ENCODE measurements around the gene RPL10. TPM values are rescaled to one million over a fixed set of nuclear protein-coding genes. Genes with fewer than 3 reads are reported as not detected.

The RPL10 gene
- total and polyA plus RNA-seq, 2 of the 13 experiments (the other 11 are each of a cell fraction or from before 2014, with no cell fraction given): 2,381 to 4,713 TPM

GRCh38 chrX:154434394-154435168 is 36.4 kb downstream of the RPL10 start:
- Histone ChIP-seq H3K4me3 (replicated peaks in 1 of 3; ENCODE audit: insufficient read depth in 1 of 3, low read depth in 2 of 3, low read length in 3 of 3) (no peak overlapping the region), H3K36me3 (replicated peaks in 1 of 2; ENCODE audit: control insufficient read depth in 1 of 2, insufficient read depth in 2 of 2, low read length in 2 of 2) (no peaks in the 10 kb centered on the region; a peak in 3 of 5 replicates), H3K4me1 (ENCODE audit: insufficient read depth, low read length) (peaks cover 22% of the 10 kb centered on the region), H2AFZ (ENCODE audit: low read length) (no peak overlapping the region), H3K4me2 (ENCODE audit: low read depth, low read length) (no peak overlapping the region), H4K20me1 (ENCODE audit: insufficient read depth, low read length) (no peaks in the 10 kb centered on the region), H3K9me3 (ENCODE audit: low read length) (no peaks in the 10 kb centered on the region), H3K79me2 (ENCODE audit: insufficient read depth, low read length) (peaks cover 21% of the 10 kb centered on the region), H3K27me3 (ENCODE audit: control insufficient read depth in 1 of 2, insufficient read depth in 2 of 2, low read length in 2 of 2) (no peaks in the 10 kb centered on the region), H3K27ac (ENCODE audit: extremely low read length, insufficient read depth, low read length) (no peak overlapping the region), H3K9ac (ENCODE audit: insufficient read depth, low read depth, low read length) (no peak overlapping the region)
- no TSS peak for BruUV-seq (replicated peaks)
- WGBS (ENCODE audit: low lambda C conversion rate): 100% methylated on average over 1 of the region's 7 CpGs
- intact Hi-C loops (cut with micrococcal nuclease; ENCODE audit: unreplicated experiment) (no loop called here), in situ Hi-C loops (cut with HindIII; ENCODE audit: extremely low pct_ligation_motif_present, low pct_unique_long_range_greater_than_20kb) (no loop called here)
- CTCF ChIA-PET (ENCODE audit: low intra/inter-chr PET ratio, low total read pairs): no interaction called here
- DNase-seq (ENCODE audit: low spot score) (no peak), FAIRE-seq (no peak), ATAC-seq (no peak)
- POLR2A ChIA-PET: no interaction called here
- TF ChIP-seq ZNF343 (CRISPR knock-in tag; IDR thresholded peaks at IDR 0.05) (no peak), SKI (IDR thresholded peaks at IDR 0.05; ENCODE audit: partially characterized antibody) (no peak), ZNF629 (CRISPR knock-in tag; conservative IDR thresholded peaks at IDR 0.05) (peak; percentile 50)

- Histone ChIP-seq H4K20me1 (ENCODE audit: insufficient read depth, low read length) (no peaks in the 10 kb centered on the region), H2AFZ (ENCODE audit: low read length) (no peak overlapping the region), H3K9me3 (ENCODE audit: low read length) (no peaks in the 10 kb centered on the region), H3K36me3 (replicated peaks in 1 of 2; ENCODE audit: control insufficient read depth in 1 of 2, insufficient read depth in 2 of 2, low read length in 2 of 2) (no peaks in the 10 kb centered on the region; a peak in 3 of 5 replicates), H3K4me1 (ENCODE audit: insufficient read depth, low read length) (peaks cover 15% of the 10 kb centered on the region), H3K27ac (ENCODE audit: extremely low read length, insufficient read depth, low read length) (no peak overlapping the region), H3K9ac (ENCODE audit: insufficient read depth, low read depth, low read length) (no peak overlapping the region), H3K4me3 (replicated peaks in 1 of 3; ENCODE audit: insufficient read depth in 1 of 3, low read depth in 2 of 3, low read length in 3 of 3) (no peak overlapping the region), H3K4me2 (ENCODE audit: low read depth, low read length) (no peak overlapping the region), H3K27me3 (ENCODE audit: control insufficient read depth in 1 of 2, insufficient read depth in 2 of 2, low read length in 2 of 2) (no peaks in the 10 kb centered on the region), H3K79me2 (ENCODE audit: insufficient read depth, low read length) (peaks cover 18% of the 10 kb centered on the region)
- WGBS (ENCODE audit: low lambda C conversion rate): 100% methylated on average over 10 of the region's 19 CpGs
- DNase-seq (ENCODE audit: low spot score) (no peak), ATAC-seq (no peak), FAIRE-seq (no peak)
- no TSS peak for BruUV-seq (replicated peaks)
- intact Hi-C loops (cut with micrococcal nuclease; ENCODE audit: unreplicated experiment) (no loop called here), in situ Hi-C loops (cut with HindIII; ENCODE audit: extremely low pct_ligation_motif_present, low pct_unique_long_range_greater_than_20kb) (no loop called here)
- TF ChIP-seq ZNF780A (CRISPR knock-in tag; IDR thresholded peaks at IDR 0.05) (no peak), HMG20B (CRISPR knock-in tag; conservative IDR thresholded peaks at IDR 0.05) (no peak), ZNF101 (CRISPR knock-in tag; IDR thresholded peaks at IDR 0.05; ENCODE audit: borderline replicate concordance, low read depth) (no peak)
- POLR2A ChIA-PET: no interaction called here
- CTCF ChIA-PET (ENCODE audit: low intra/inter-chr PET ratio, low total read pairs): no interaction called here
These were observed 37.1 kb downstream of the RPL10 start for GRCh38 chrX:154435171-154435733.

Data from HepG2 (cell line).